Activated naive CD4-positive, alpha-beta T cell (primary cell): ENCODE data around the gene ALPK3.

Source experiments
- DNase-seq, 4 experiments: peaks; one replicate each; lab custom pipeline; 2025; lab: John Stamatoyannopoulos, UW

The ALPK3 gene

DNA sequence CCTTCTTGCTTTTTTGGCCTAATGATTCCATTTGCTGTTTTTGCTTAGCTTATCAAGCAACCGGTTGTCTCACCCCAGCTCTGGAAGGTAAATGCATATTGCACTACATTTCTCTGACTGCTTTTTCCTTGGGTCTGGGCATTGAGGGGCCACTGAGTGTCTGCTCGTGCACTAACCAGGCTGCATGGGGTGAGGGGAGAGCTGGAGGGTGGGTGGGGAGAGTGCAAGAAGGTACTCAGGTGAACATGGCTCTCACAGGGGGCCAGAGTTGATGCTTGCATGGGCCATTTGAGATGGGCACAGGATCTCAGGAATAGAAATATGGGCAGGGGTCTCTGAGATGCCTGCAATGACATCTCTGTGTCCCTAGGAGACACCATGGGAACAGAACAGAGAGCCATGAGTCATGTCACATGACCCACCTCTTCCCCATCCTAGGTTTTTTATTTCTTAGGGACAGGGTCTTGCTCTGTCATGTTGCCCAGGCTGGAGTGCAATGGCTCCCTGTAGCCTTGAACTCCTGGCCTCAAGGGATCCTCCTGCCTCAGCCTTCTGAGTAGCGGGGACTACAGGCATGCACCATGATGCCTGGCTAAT is 6.2 kb downstream of the ALPK3 start:
- DNase-seq = no peak

DNA sequence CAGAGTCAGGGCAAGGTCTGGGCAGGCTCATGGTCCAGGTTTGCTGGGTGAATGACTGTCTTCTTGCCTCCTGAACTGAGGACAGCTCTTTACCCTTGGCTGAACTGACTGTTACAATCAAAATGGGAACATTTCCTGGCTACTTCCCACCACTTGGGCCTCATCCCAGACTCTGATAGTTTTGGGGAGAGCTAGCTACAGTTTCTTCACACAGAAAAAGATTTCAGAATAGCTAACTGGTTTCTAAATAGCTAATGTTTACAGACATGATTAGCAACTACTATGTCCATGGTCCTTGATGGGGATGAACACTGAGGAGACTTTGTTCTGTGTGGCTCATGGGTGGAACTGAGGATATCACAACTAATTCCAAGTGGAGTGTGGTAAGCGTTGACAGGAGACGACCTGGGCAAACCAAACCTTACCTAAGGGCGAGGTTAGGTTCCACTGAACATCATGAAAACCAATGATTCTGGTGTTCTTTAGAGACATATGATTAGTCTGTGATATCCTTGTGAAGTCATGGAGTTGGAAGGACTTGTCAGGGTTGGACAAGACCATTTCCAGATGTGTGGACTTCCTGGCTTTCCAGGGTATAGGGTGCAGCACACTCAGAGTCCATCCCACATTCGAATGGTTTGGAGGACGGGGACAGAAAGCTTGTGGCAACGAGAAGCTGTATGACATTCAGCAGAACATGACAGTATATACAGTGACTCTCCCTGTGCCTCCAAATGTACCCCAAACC is 7.3 kb downstream of the ALPK3 start:
- no peak for DNase-seq

DNA sequence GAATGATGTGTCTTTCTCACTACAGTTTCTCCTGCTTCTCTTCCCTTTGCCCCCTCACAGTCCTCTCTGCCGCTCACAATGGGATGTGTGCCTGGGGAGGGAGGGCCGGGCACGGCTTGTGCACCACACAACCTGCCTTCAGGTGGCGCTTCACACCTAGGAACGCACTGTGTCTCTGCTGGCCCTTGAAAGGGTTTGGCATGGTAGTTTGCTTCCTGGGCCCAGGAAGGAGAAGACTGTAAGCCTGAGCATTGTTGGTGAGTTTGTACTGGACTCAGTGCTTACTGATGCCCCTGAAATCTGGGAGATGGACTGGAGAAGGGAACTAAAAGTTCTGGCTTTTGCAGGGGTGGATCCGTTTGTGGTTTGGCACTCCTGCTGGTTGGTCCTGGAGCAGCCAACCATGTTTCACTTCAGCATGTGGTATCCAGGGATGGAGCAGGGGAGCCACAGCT is 9.2 kb downstream of the ALPK3 start:
- no peak for DNase-seq

DNA sequence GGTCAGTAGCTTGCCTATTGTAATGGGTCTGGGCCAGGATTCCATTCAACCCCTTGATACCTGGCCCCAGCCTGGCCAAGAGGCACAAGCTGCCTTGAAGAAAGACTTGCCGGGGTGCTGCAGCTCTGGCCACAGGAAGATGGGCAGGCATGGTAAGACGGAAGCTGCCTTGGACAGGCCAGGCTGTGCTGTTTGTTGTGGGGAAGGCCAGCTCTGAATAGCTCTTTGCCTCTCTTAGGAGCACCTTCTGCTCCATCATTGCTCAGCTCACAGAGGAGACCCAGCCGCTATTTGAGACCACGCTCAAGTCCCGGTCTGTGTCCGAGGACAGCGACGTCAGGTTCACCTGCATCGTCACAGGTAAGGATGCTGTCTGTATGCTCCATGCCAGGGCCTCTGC is 10.1 kb downstream of the ALPK3 start:
- no peak for DNase-seq

DNA sequence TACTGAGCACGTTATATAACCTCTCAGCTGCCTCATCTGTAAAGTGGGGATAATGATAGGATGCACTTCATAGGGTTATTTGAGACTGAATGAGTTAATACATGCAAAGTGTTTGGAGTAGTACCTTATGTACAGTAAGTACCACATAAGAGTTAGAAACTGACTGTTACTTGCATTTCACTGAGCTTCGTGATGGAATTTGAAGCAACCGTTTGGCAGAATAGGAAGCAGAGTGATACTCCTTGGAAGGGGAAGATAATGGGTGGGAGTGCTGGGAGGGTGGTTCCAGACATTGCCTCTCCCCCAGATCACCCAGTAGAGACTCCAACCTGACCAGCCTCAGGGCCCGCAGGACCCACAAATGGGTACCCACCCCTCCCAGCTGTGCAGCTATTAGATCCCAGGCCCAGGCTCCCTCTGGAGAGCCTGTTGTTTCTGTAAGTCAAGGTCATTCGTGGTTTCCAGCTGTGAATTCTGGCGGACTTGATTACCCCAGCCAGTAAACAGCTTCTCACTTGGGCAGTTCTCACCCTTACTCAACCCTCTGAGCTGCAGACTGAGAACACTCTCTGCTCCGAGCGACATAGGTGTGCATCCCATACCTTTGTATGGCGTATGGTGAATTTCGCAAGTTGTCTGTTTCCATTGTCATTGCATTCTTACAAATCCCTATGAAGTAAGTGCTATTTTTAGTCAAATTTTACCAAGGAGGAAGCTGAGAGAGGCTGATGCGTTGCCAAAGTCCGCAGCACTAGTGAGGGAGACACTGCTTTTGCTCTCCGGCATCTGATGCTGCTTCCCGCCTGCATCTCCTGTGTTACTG is 11.1 kb downstream of the ALPK3 start:
- DNase-seq = no peak

DNA sequence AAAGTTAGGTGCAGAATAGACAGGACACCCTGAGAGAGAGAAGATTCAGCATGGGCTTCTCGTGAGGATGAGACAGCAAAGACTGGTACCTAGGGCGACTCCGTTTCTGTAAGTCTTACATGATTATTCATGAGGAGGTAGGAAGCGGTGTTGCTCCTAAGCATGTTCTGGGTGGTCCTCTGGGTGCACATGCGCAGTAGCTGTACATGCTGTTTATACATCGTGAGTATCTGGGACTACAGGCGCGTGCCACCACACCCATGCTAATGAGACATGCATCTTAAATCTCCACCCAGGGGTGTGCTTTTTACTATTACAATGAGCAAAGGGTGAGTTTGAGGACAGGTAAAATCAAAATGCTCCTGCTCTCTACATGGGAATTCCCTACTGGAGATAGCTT is 12.3 kb downstream of the ALPK3 start:
- no peak for DNase-seq

DNA sequence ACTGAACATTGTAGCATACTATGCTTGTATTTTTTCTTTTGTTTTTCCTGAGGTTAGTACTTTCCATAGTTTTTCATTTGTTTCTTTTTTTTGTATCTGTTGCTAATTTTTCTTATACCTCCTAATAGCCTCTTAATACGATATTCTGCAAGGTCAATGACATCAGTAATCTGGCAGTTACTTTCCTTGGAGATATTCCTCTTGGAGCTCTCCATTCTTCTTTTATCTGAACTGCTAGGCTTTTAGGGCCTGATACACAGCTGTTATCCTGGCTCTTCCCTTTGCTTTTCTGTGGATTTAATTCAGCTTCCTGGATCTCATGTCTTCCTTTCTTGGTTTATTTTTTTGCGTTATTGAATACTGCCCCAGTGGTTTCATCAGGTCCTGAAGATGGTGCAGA is 12.9 kb downstream of the ALPK3 start:
- DNase-seq = no peak

DNA sequence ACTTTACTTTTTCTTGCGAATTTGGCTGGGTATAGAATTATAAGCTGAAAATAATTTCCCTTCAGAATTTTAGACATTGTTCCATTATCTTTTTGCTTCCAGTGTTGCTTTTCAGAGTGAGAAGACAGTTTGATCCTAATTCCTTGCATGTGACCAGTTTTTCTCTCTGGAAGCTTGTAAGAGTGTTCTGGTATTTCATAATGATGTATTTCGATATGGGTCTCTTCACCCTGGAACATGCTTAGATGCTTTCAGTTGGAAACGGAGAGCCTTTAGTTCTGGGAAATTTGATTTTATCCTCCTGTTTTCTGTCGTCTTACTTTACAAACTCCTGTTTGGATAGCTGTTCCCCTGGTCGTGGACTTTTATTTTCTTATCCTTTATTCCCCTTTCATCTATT is 13.9 kb downstream of the ALPK3 start:
- DNase-seq = no peak

DNA sequence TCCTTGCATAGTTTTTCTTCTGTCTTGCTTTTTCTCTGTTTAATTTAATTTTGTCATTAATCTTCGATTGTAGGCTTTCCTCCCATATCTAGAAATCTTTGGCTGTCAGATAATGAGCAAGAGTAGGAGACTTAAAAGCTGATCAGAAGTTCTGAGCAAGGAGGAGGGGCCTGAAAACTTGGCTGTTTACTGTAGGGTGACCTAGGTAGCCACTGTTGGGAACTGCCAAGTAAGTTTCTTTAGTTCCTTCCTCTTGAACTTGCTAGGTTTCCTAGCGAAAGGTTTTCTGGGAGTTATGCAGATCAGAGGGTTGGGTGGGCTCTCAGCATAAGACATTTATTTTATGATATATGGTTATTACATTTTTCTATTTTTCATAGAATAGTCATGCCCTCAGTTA is 14.5 kb downstream of the ALPK3 start:
- no peak for DNase-seq

DNA sequence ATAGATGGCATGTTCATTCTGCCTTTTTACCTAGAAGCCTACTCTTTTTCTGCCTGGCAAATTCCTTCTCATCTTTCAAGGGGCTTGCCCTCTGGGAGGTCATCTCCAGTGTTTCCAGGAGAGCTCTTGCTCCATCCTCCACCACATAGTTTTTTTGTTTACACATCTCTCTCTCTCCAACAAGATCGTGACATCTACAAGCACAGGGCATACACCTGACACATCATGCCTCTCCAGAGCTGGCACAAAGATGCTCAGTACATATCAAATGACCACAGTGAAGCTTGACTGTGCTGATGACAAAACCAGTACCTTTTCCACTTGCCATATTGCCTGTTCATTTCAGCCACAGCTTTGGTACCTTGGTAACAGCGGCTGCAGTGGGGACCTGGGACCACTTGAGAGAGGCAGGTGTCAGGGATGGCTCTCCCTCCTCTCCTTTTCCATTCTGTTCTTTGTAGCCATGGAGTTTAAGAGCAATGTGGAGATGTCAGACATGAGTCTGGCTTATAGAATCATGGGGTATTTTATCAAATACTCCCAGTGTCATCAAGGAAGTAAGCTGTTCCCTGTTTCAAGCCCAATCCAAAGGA is 15.4 kb downstream of the ALPK3 start:
- no peak for DNase-seq

DNA sequence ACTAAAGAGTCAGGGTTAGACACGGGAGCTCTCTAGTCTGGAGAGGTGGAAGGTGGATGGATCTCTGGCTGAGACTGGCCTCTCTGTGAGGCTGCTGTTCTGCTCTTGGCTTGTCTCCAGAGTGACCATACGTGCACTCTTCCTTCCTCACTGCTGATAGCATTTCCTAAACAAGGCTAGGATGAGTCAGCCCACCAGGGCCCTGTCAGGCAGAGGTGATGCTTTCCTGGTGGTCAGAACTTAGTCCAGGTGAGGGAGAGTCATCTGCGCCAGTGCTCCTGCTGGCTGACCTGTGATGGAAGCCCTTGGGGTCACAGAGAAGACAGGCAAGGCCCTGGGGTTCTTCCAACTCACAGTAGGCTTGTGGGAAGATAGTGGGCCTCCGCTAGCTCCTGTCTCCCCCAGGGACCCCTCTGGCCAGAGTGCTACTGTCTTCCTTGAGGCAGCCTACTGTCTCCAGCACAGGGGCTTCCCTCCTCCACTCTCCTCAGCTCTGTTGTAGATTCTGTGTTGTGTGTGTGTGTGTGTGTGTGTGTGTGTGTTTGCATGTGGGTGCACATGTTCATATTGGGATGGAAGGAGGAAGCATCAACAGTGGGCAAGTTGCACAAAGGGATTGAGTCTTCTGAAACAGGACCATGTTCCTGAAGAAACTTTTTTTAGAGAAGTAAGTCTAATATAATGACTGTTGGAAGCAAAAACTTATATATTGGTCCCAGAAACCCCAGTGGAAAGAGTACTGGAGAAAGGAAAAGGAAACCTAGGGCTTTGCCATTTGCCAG is 16.5 kb downstream of the ALPK3 start:
- no peak for DNase-seq

DNA sequence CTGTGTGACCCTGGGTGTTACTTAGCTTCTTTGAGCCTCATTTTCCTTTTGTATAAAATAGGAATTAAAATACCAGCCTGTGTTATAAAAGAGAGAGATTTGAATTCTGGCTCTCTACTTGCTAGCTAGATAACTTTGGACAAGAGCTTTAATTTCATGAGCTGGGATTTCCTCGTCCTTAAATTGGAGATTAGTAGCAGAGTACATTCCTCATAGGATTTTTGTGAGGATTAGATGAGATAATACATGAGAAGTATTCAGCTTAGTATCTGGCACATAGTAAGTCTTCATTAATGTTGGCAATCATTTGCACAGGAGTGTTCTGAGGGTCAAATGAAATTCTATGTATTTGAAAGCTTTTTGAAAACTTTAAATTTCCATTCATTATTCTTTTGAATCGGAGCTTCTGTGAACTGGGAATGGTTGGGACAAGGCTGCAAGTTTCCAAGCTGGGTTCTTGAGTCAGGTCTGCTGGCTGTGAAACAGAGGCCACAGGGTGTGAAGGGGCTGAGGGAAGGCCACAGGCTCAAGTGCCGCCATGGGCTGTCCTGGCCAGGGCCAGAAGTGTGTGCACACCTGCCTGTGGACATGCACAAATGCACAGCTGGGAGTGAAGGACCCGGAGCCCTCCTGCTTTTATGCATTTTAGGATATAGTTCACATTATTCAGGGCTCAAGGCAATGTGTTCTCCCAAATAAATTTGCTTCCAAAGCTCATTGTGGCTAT is 17.2 kb downstream of the ALPK3 start:
- no peak for DNase-seq

DNA sequence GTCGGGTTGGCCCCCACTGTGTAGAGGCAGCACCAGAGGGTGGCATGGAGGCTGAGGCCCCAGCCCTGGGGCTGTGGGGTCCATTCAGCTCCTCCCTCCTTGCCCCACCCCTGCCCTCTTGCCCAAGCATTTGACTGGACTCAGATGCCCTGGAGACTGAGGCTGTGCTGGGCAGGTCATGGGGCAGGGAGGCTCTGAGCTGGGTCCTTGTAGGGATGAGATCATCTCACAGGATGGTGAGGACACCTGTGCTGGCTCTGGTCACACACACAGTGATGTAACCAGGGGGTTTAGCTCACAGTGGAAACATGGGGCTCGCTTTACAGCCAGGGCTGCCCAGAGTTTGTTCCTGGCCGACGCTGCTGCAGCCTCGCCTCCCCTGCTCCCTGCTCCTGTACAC is 17.8 kb downstream of the ALPK3 start:
- DNase-seq = no peak

DNA sequence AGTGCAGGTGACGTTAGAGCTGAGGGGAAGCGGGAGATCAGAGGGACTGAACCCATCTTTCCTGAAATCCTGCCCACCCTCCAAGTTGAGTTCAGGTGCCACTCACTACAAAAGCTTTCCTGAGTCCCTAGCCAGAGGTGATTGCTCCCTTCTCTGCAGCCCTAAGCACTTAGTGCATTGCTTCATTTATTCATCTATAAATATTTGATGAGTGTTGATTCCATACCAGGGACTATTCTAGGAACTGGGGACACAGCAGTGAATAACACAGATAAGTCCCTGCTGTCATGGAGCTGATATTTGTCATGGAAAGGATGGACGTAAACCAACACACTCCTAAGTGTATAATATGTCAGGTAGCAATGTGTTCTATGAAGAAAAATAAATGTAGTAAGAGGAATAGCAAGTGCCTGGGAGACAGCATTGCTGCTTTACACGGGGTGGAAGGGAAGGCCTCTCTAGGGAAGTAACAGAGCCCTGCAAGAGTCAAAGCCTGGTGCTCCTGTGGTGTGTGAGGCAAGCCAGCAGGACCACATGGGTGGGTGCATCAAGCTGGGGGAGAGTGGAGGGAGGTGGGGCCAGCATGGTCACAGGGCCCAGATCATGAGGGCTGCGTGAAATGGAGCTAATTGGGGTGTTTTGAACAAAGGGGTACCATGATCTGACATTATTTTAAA is 18.6 kb downstream of the ALPK3 start:
- DNase-seq = no peak

DNA sequence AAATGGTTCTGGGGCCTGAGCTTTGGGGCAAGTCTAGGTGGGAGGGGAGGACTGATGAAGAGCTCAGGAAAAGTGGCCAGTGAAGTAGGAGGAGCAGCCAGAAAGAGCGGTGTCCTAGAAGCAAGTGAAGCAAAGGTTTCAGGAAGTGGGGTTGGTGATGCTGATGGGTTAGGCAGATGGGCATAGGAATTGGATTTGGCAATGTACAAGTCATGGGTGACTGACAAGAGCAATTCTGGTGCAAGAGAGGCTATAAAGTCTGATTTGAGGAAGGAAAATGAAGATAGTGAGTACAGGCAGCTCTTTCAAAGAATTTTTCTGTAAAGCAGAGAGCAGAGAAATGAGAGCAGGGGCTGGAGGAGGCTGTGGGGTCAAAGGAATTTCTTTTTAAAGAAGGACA is 19.7 kb downstream of the ALPK3 start:
- no peak for DNase-seq

DNA sequence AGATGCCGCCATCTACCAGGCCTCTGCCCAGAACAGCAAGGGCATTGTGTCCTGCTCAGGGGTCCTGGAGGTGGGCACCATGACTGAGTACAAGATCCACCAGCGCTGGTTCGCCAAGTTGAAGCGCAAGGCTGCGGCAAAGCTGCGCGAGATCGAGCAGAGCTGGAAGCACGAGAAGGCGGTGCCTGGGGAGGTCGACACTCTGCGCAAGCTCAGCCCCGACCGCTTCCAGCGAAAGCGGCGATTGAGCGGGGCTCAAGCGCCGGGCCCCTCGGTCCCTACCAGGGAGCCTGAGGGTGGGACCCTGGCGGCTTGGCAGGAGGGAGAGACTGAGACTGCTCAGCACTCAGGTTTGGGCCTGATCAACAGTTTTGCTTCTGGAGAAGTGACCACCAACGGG is 22.6 kb downstream of the ALPK3 start:
- no peak for DNase-seq

DNA sequence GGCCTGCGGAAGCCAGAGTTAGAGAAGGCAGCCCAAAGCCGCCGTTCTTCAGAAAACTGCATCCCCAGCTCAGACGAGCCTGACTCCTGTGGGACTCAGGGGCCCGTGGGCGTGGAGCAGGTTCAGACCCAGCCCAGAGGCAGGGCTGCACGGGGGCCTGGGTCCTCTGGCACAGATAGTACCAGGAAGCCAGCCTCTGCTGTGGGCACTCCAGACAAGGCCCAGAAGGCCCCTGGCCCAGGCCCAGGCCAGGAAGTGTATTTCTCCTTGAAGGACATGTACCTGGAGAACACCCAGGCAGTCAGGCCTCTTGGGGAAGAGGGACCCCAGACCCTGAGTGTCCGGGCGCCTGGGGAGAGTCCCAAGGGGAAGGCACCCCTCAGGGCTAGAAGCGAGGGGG is 23.1 kb downstream of the ALPK3 start:
- DNase-seq = no peak

DNA sequence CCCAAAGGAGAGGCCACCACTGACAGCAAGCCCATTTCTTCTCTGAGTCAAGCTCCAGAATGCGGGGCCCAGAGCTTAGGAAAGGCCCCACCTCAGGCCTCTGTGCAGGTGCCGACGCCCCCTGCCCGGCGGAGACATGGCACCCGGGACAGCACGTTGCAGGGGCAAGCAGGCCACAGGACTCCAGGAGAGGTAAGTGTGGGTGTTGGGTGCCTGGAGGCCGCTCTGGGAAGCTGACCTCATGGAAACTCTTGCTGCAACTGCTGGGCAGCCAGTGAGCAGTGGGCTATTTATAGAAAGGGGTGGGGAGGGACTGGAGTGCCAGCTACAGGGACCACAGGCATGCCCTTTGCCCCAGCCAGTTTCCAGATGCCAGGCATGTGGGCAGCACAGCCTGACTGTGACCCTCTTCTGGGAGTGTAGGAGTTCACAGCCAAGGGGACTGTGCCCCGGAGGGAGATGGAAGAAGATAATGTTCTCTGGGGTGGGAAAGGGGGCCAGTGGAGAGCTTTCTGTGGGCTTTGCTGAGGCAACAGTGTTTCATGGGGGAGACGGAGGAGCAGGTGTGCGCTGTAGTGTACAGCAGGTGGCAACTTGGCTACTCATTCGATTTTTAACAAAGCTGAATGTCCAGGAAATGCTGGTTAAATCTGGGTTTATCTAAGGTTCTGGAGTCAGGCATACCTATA is 23.7 kb downstream of the ALPK3 start:
- no peak for DNase-seq

DNA sequence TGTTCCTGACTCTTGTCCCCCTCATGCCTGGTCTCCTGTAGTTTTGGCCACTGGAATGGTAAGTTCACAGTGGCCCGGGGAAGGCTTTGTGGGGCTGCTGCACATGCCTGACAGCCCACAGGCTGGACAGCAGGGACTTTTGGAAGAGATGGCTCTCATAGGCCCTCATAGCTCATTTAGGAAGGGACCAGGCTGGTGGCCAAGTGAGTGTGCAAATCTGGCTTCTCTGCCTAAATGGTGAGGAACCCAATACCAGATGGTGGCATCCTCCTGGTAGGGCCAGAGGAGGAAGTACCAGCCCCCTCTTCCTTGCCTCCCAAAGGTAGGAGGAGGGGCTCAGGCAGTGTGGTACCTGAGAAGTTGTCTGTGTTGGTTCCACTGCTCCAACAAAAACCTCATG is 25.6 kb downstream of the ALPK3 start:
- DNase-seq = no peak

DNA sequence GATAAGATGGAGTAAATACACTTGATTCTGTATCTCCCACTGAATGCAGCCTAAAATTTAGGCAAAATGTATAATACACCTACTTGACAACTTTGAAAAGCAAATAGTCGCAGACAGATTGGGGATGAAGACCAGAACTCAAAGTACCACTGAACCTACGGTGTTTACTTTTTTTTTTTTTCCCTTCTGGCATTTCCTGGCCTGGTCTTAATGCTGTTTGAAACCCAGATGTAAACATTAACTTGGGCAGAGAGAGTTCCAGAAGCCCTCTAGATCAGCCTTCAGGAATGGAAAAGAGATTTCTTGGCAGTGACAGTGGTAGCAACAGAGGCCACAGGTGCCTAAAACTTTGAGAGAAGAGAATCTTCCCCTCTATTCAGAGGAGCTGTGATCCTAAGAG is 27.8 kb downstream of the ALPK3 start:
- no peak for DNase-seq
